ENCODE results near the gene OGDH.

The OGDH gene

GRCh38 chr7:44630792-44631457, 24.5 kb downstream of the OGDH start:
- no peak overlapping the region for H3K4me3 ChIP-seq (ENCODE audit: insufficient read length, low read depth)
- peaks cover 6% of the 10 kb centered on the region for H3K4me1 ChIP-seq (ENCODE audit: insufficient read depth, insufficient read length)
- H3K27me3 ChIP-seq (ENCODE audit: insufficient read depth, insufficient read length): no peaks in the 10 kb centered on the region
- peaks cover 53% of the 10 kb centered on the region for H3K36me3 ChIP-seq (ENCODE audit: insufficient read depth, insufficient read length, low read length)
- H3K9ac ChIP-seq (ENCODE audit: insufficient read length, low read depth): no peak overlapping the region
- no peak for DNase-seq (ENCODE audit: low read depth, low spot score)
- no peaks in the 10 kb centered on the region for H3K9me3 ChIP-seq (ENCODE audit: insufficient read depth, low read length)
- TF ChIP-seq SUZ12 (IDR thresholded peaks at IDR 0.05; ENCODE audit: extremely low read depth, insufficient read depth, insufficient read length): no peak
- TF ChIP-seq ZNF274 (IDR thresholded peaks at IDR 0.05; ENCODE audit: low read depth, low read length): no peak
- no peak for TF ChIP-seq YY1 (IDR thresholded peaks at IDR 0.05; ENCODE audit: insufficient read depth, insufficient read length)

DNA sequence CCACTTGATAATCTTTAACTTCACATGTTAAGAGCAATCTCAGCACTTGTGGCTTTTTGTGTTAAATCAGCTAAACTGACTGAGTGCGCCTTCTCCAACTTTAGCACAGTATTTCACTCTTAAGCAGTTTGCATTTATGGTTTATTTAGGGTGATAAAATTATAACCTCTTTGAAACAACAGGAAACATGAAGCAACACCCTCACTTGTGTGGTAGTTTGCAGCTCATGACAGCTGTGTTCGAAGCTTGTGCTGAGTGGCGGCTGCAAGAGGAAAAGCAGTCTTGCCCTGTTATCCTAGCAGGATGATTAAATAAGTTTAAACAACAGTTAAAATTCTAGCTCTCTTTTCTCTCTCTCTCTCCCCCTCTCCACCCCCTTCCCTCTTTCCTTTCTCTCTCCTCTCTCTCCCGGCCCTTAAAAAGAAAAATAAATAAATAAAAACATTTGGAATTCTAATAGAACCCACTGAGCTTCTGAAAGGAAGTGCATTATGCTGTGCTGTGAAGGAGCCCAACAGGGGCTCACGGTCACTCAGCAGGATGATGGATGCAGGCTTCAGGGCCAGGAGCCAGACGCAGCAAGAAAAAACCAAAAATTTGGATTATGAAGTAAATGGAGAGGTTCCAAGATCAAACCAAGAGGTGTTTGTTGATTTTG, 25.2 kb downstream of the OGDH start:
- Histone ChIP-seq H3K36me3 (ENCODE audit: insufficient read depth, insufficient read length, low read length) (peaks cover 53% of the 10 kb centered on the region), H3K9ac (ENCODE audit: insufficient read length, low read depth) (no peak overlapping the region), H3K9me3 (ENCODE audit: insufficient read depth, low read length) (no peaks in the 10 kb centered on the region), H3K27me3 (ENCODE audit: insufficient read depth, insufficient read length) (no peaks in the 10 kb centered on the region), H3K4me1 (ENCODE audit: insufficient read depth, insufficient read length) (peaks cover 7% of the 10 kb centered on the region), H3K4me3 (ENCODE audit: insufficient read length, low read depth) (no peak overlapping the region)
- TF ChIP-seq SUZ12 (IDR thresholded peaks at IDR 0.05; ENCODE audit: extremely low read depth, insufficient read depth, insufficient read length): no peak
- TF ChIP-seq ZNF274 (IDR thresholded peaks at IDR 0.05; ENCODE audit: low read depth, low read length): no peak
- TF ChIP-seq YY1 (IDR thresholded peaks at IDR 0.05; ENCODE audit: insufficient read depth, insufficient read length): no peak
- DNase-seq (ENCODE audit: low read depth, low spot score): no peak

DNA sequence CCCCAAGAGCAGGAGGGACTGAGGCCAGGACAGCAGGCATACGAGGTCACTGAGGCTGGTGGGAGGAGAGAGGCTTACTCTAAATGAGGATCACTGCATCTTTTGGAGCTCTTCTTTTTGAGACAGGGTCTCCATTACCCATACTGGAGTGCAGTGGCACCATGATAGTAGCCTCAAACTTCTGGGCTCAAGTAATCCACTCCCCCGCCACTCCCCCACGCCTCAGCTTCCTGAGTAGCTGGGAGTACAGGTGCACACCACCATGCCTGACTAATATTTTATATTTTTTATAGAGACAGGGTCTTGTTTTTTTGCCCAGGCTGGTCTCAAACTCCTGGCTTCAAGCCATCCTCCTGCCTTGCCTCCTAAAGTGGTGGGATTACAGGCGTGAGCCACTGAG, 25.8 kb downstream of the OGDH start:
- H3K4me1 ChIP-seq (ENCODE audit: insufficient read depth, insufficient read length): peaks cover 6% of the 10 kb centered on the region
- no peaks in the 10 kb centered on the region for H3K27me3 ChIP-seq (ENCODE audit: insufficient read depth, insufficient read length)
- H3K36me3 ChIP-seq (ENCODE audit: insufficient read depth, insufficient read length, low read length): peaks cover 54% of the 10 kb centered on the region
- TF ChIP-seq YY1 (IDR thresholded peaks at IDR 0.05; ENCODE audit: insufficient read depth, insufficient read length) (no peak), ZNF274 (IDR thresholded peaks at IDR 0.05; ENCODE audit: low read depth, low read length) (no peak), SUZ12 (IDR thresholded peaks at IDR 0.05; ENCODE audit: extremely low read depth, insufficient read depth, insufficient read length) (no peak)
- no peak overlapping the region for H3K4me3 ChIP-seq (ENCODE audit: insufficient read length, low read depth)
- no peak overlapping the region for H3K9ac ChIP-seq (ENCODE audit: insufficient read length, low read depth)
- no peaks in the 10 kb centered on the region for H3K9me3 ChIP-seq (ENCODE audit: insufficient read depth, low read length)
- DNase-seq (ENCODE audit: low read depth, low spot score): no peak

DNA sequence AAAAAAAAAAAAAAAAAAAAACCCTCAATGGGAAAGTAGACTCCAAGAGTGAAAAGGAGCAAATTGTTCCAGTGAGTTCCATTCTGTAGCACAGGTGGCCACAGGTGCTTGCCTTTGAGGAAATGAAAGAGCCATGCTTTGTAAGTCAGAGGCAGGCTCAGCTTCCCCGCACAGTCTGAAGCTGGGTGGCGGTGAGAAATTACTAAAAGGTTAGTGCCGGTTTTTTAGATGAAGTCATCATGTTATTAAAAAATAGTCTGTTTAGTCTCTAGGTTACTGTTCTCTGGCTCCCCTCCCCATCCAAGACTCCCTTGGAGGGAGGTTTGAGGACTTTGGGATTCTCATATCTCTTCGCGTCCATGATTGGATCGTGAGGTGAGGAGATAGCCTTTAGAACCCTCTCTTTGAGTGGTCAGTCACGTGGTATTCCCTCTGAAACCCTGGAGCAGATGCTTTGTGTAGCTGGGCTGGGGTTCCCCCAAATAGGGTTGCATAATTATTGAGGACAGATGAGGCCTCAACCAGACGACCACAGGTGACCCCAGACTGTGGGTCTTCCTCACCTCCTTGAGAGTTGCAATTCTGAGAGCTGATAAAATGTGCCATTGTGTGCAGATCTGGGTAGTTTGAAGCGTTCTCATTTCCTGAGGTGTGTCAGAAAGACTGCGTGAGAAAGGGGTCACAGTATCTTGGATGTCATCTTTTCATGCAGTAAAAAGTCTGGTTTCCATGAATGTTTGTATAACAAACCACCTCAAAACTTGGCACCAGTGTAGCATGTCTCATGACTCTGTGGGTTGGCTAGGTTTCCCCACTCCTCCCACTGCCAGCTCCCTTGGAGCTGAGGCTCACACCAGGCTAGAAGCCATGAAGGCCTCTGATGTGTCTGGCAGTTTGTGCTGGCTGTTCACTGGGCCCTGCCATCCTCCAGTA, 27.1 kb downstream of the OGDH start:
- peaks cover 49% of the 10 kb centered on the region for H3K36me3 ChIP-seq (ENCODE audit: insufficient read depth, insufficient read length, low read length)
- no peaks in the 10 kb centered on the region for H3K9me3 ChIP-seq (ENCODE audit: insufficient read depth, low read length)
- H3K4me1 ChIP-seq (ENCODE audit: insufficient read depth, insufficient read length): peaks cover 6% of the 10 kb centered on the region
- H3K9ac ChIP-seq (ENCODE audit: insufficient read length, low read depth): no peak overlapping the region
- TF ChIP-seq ZNF274 (IDR thresholded peaks at IDR 0.05; ENCODE audit: low read depth, low read length) (no peak), YY1 (IDR thresholded peaks at IDR 0.05; ENCODE audit: insufficient read depth, insufficient read length) (no peak), SUZ12 (IDR thresholded peaks at IDR 0.05; ENCODE audit: extremely low read depth, insufficient read depth, insufficient read length) (no peak)
- H3K27me3 ChIP-seq (ENCODE audit: insufficient read depth, insufficient read length): no peaks in the 10 kb centered on the region
- DNase-seq (ENCODE audit: low read depth, low spot score): no peak
- H3K4me3 ChIP-seq (ENCODE audit: insufficient read length, low read depth): no peak overlapping the region

DNA sequence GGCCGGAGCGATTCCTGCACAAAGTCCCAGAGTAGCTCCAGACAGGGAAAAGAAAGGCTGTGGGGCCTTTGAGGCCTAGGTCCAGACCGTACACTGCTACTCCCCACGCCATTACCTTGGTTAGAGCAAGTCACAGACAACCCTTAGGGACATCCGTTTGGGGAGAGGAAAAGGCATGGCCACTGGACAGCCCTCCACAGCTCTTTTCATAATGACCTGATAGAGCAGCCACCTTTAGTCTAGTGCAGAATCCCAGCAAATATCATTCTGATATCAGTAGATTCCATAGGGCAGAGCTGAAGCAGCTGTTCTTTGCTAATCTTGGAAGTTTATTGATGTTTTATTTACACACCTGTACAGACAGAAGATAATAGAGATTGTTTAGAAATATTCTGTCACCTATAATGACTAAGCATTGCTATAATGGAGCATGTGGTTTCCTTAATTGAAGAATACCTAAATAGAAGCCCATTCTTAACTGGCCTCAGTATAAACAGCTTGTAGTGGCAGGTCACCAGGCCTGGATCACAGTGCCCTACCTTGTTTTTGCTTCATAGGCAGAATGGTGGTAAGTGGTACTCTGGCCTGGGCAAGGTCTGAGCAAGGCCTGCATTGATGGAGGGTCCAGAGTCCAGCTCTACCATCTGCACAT, 27.9 kb downstream of the OGDH start:
- no peaks in the 10 kb centered on the region for H3K9me3 ChIP-seq (ENCODE audit: insufficient read depth, low read length)
- H3K9ac ChIP-seq (ENCODE audit: insufficient read length, low read depth): no peak overlapping the region
- H3K4me1 ChIP-seq (ENCODE audit: insufficient read depth, insufficient read length): peaks cover 12% of the 10 kb centered on the region
- no peak overlapping the region for H3K4me3 ChIP-seq (ENCODE audit: insufficient read length, low read depth)
- no peaks in the 10 kb centered on the region for H3K27me3 ChIP-seq (ENCODE audit: insufficient read depth, insufficient read length)
- H3K36me3 ChIP-seq (ENCODE audit: insufficient read depth, insufficient read length, low read length): peaks cover 41% of the 10 kb centered on the region
- TF ChIP-seq ZNF274 (IDR thresholded peaks at IDR 0.05; ENCODE audit: low read depth, low read length): no peak
- no peak for TF ChIP-seq SUZ12 (IDR thresholded peaks at IDR 0.05; ENCODE audit: extremely low read depth, insufficient read depth, insufficient read length)
- DNase-seq (ENCODE audit: low read depth, low spot score): no peak

GRCh38 chr7:44634839-44635591, 28.6 kb downstream of the OGDH start:
- Histone ChIP-seq H3K36me3 (ENCODE audit: insufficient read depth, insufficient read length, low read length) (peaks cover 38% of the 10 kb centered on the region), H3K4me1 (ENCODE audit: insufficient read depth, insufficient read length) (peaks cover 12% of the 10 kb centered on the region), H3K27me3 (ENCODE audit: insufficient read depth, insufficient read length) (no peaks in the 10 kb centered on the region), H3K9me3 (ENCODE audit: insufficient read depth, low read length) (no peaks in the 10 kb centered on the region), H3K4me3 (ENCODE audit: insufficient read length, low read depth) (no peak overlapping the region), H3K9ac (ENCODE audit: insufficient read length, low read depth) (no peak overlapping the region)
- TF ChIP-seq ZNF274 (IDR thresholded peaks at IDR 0.05; ENCODE audit: low read depth, low read length) (no peak), SUZ12 (IDR thresholded peaks at IDR 0.05; ENCODE audit: extremely low read depth, insufficient read depth, insufficient read length) (no peak)
- DNase-seq (ENCODE audit: low read depth, low spot score): no peak

Measured in NT2/D1 (cell line).